H1 (cell line): ENCODE results near the gene TMEM156. TPM values are rescaled to one million over a fixed set of nuclear protein-coding genes. Genes with fewer than 3 reads are reported as not detected.

ENCODE experiments used
- ASH2L ChIP-seq: fragments of 200-600, 300-600 bp; sonication (generic); IDR thresholded peaks from one replicate; pipeline ENCODE4 v1.7.1; 2017; ENCODE audit warnings: low read length
- EP300 ChIP-seq, 2 experiments: IDR thresholded peaks; 1 replicate in 1 of 2; 2 replicates in 1 of 2; pipeline ENCODE4 v1.6.1; 2011 to 2012; ENCODE audit warnings: low read depth in 2 of 2, low read length in 2 of 2, mild to moderate bottlenecking in 2 of 2, borderline replicate concordance in 1 of 2, inconsistent platforms in 1 of 2, moderate library complexity in 1 of 2
- HDAC6 ChIP-seq: IDR thresholded peaks from one replicate; pipeline ENCODE4 v1.7.1; 2012; ENCODE audit warnings: low read depth, mild to moderate bottlenecking, inconsistent platforms, low read length, moderate library complexity
- KDM5A ChIP-seq: fragments of 200-600 bp; IDR thresholded peaks from 2 replicates; pipeline ENCODE4 v1.7.1; 2012; ENCODE audit warnings: mild to moderate bottlenecking, low read length, inconsistent platforms, mixed read lengths
- TAF1 ChIP-seq: IDR thresholded peaks from 2 replicates; pipeline ENCODE4 v1.6.1; 2011; ENCODE audit warnings: mild to moderate bottlenecking, low read depth, low read length
- polyA plus RNA-seq, 7 experiments: library from polyadenylated mRNA; depleted of rRNA in 3 of 7; stranded (reverse) in 5 of 7; unstranded in 2 of 7; fragments of >200 nt in 5 of 7; fragments of 200-250 nt in 2 of 7; gene quantifications; 1 replicate in 5 of 7; 2 replicates in 1 of 7; 4 replicates in 1 of 7; pipeline versions ENCODE4 v1.2.1 to v1.2.3, GENCODE V29; 2011 to 2013; ENCODE audit warnings: missing spikeins in 2 of 7, mixed read lengths in 2 of 7
- total RNA-seq: library from RNA; stranded (reverse); fragmentation: NEBNext Ultra II Directional; extraction: Animal tissue kit (Norgen Biotek cat#: 25700); gene quantifications from 2 replicates; pipeline ENCODE4 v1.2.1, GENCODE V29; 2021
- TF ChIP-seq, protein P1 (sequence below): IDR thresholded peaks from 2 replicates; pipeline ENCODE4 v1.6.1; 2012; ENCODE audit warnings: low read length, inconsistent platforms

The TMEM156 gene
- total and polyA plus RNA-seq, 2 of the 8 experiments (the other 6 are each of a cell fraction or from before 2014, with no cell fraction given), result not detected

DNA sequence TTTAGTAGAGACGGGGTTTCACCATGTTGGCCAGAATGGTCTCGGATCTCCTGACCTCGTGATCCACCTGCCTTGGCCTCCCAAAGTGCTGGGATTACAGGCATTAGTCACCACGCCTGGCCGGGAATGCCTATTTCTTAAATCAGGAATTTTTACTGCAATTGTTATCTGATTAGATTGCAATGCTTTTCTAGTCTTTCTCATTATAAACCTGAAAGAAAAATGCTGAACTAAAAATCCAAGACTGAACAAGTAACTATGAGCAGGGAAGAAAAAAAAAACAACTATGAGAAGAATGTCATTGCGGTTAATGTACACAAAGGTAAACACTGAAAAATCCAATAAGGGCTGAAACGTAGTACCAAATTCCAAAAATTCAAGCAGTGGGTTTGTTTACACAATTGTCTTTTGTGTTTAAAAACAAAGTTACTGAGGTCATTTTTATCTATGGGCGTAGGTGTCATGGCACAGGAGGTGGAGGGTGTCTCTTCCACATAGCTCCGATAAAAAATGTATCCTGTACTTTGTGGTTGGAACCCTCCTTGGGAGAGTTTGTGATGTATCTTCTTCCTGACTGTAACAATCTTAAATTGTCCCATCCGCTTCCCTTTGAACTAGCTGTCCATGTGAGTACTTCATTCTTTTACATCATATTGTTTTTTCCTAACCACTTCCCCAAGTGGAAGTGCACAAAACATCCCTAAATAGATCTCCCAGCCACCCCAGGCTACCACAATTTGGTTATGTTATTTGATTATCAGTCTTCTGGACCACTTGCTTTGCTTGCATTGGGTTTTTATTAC lies 11.1 kb upstream of the TMEM156 start (continued):
- TF ChIP-seq HDAC6 (no peak), KDM5A (no peak), ASH2L (no peak), EP300 (IDR thresholded peaks at IDR 0.05; ENCODE audit: borderline replicate concordance in 1 of 2, low read depth in 2 of 2, low read length in 2 of 2) (no peak), TAF1 (no peak)
- TF ChIP-seq, protein P1, sequence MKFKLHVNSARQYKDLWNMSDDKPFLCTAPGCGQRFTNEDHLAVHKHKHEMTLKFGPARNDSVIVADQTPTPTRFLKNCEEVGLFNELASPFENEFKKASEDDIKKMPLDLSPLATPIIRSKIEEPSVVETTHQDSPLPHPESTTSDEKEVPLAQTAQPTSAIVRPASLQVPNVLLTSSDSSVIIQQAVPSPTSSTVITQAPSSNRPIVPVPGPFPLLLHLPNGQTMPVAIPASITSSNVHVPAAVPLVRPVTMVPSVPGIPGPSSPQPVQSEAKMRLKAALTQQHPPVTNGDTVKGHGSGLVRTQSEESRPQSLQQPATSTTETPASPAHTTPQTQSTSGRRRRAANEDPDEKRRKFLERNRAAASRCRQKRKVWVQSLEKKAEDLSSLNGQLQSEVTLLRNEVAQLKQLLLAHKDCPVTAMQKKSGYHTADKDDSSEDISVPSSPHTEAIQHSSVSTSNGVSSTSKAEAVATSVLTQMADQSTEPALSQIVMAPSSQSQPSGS, result no peak
